ENCODE data around the gene USP3. TPM values are rescaled to one million over a fixed set of nuclear protein-coding genes. Genes with fewer than 3 reads are reported as not detected.

The USP3 gene
- total and polyA plus RNA-seq, 10 of the 15 experiments (the other 5 are each of a cell fraction or from before 2014, with no cell fraction given), result 23.8 to 64.5 (median 50.3) TPM

- no peak for TF ChIP-seq STAT1 (conservative IDR thresholded peaks at IDR 0.05)
- TF ChIP-seq EZH2 (IDR thresholded peaks at IDR 0.05; ENCODE audit: borderline replicate concordance, control insufficient read depth, low read depth, low read length), result no peak
- TF ChIP-seq GATAD2B (conservative IDR thresholded peaks at IDR 0.05; ENCODE audit: low read depth), result no peak
- TF ChIP-seq, protein P1, sequence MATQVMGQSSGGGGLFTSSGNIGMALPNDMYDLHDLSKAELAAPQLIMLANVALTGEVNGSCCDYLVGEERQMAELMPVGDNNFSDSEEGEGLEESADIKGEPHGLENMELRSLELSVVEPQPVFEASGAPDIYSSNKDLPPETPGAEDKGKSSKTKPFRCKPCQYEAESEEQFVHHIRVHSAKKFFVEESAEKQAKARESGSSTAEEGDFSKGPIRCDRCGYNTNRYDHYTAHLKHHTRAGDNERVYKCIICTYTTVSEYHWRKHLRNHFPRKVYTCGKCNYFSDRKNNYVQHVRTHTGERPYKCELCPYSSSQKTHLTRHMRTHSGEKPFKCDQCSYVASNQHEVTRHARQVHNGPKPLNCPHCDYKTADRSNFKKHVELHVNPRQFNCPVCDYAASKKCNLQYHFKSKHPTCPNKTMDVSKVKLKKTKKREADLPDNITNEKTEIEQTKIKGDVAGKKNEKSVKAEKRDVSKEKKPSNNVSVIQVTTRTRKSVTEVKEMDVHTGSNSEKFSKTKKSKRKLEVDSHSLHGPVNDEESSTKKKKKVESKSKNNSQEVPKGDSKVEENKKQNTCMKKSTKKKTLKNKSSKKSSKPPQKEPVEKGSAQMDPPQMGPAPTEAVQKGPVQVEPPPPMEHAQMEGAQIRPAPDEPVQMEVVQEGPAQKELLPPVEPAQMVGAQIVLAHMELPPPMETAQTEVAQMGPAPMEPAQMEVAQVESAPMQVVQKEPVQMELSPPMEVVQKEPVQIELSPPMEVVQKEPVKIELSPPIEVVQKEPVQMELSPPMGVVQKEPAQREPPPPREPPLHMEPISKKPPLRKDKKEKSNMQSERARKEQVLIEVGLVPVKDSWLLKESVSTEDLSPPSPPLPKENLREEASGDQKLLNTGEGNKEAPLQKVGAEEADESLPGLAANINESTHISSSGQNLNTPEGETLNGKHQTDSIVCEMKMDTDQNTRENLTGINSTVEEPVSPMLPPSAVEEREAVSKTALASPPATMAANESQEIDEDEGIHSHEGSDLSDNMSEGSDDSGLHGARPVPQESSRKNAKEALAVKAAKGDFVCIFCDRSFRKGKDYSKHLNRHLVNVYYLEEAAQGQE (IDR thresholded peaks at IDR 0.05; ENCODE audit: low read depth, low read length), result no peak
- no peak for TF ChIP-seq NKRF (conservative IDR thresholded peaks at IDR 0.05)
- TF ChIP-seq, protein P2, sequence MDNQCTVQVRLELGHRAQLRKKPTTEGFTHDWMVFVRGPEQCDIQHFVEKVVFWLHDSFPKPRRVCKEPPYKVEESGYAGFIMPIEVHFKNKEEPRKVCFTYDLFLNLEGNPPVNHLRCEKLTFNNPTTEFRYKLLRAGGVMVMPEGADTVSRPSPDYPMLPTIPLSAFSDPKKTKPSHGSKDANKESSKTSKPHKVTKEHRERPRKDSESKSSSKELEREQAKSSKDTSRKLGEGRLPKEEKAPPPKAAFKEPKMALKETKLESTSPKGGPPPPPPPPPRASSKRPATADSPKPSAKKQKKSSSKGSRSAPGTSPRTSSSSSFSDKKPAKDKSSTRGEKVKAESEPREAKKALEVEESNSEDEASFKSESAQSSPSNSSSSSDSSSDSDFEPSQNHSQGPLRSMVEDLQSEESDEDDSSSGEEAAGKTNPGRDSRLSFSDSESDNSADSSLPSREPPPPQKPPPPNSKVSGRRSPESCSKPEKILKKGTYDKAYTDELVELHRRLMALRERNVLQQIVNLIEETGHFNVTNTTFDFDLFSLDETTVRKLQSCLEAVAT (IDR thresholded peaks at IDR 0.05), result no peak
Observed at GRCh38 chr15:63493436-63493835, 11.0 kb upstream of the USP3 start (continued).
